Cerebellar cortex (tissue), 1 donor: ENCODE measurements around the gene MLPH.

ENCODE experiments used
- DNase-seq: peaks from one replicate; pipeline ENCODE4 v3.0.0-alpha.2; 2015; ENCODE audit warnings: low spot score

The MLPH gene

DNA sequence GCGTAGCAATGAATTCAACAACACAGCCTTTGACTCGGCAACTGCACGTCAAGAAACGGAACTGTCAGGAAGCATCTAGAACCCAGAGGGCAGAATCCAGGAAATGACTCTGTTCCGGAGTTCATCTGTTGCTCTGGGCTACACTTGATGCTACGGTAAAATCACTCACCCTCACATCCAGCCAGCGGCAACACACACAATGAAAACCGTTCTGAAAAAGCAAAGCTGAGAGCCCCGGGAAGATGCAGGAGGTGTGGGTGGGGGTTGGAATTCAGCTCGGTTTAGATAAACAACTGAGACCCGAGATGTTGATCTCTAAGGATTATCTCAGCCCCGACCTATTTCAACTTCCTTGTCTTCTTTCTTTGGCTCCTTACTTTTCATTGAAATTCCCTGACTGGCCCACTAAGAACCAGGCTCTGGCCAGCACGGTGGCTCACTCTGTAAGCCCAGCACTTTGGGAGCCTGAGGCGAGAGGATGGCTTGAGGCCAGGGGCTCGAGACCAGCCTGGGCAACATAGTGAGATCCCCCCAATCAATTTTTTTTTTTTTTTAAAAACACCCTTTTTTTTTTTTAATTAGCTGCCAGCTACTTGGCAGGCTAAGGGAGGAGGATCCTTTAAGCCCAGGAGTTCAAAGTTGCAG lies 116.8 kb downstream of the MLPH start:
- DNase-seq = no peak

DNA sequence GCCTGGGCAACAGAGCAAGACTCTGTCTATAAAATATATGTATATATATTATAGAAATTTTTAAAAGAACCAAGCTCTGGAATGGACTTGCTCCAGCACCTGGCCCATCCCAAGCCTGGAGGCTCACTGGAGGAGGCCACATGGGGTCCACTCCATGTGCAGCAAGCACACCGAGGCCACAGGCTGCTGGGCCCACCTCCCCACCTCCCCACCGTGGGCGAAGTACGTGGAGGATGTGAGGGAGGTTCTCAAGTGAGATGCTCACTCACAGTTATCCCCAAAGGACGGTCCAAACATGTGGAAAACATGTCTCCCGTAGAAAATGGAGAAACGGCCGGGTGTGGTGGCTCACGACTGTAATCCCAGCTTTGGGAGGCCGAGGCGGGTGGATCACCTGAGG lies 117.3 kb downstream of the MLPH start:
- DNase-seq = no peak
